Sigmoid colon (tissue), 7 donors: Measurements from ENCODE around the gene IL11. TPM values are rescaled to one million over a fixed set of nuclear protein-coding genes. Genes with fewer than 3 reads are reported as not detected.

Experiments used
- DNase-seq: peaks from one replicate; pipeline ENCODE4 v3.0.0-alpha.2; 2019
- H3K27ac ChIP-seq, 4 donors: fragments of 200-600 bp; sonication (generic); one replicate each; pipeline ENCODE4 v1.5.1; 2016 to 2019; ENCODE audit warnings: mild to moderate bottlenecking in 1 of 4
- H3K27me3 ChIP-seq, 3 donors: fragments of 200-600 bp; sonication (generic); one replicate each; pipeline ENCODE4 v1.5.1; 2019; ENCODE audit warnings: mild to moderate bottlenecking in 1 of 3
- H3K36me3 ChIP-seq, 4 donors: fragments of 200-600 bp; sonication (generic); one replicate each; pipeline ENCODE4 v1.5.1; 2016 to 2019
- H3K4me1 ChIP-seq, 4 donors: fragments of 200-600 bp; sonication (generic); one replicate each; pipeline ENCODE4 v1.5.1; 2017 to 2019
- H3K4me3 ChIP-seq, 4 donors: fragments of 200-600 bp; sonication (generic); one replicate each; pipeline ENCODE4 v1.5.1; 2017 to 2019; ENCODE audit warnings: mild to moderate bottlenecking in 2 of 4, moderate library complexity in 1 of 4
- H3K9me3 ChIP-seq, 4 donors: fragments of 200-600 bp in 3 of 4; sonication (generic) in 3 of 4; one replicate each; pipeline versions ENCODE4 v1.5.1 to v1.6.1; 2013 to 2019
- EP300 ChIP-seq, 4 donors: sonication (generic); formaldehyde crosslinking; IDR thresholded peaks; one replicate each; pipeline ENCODE4 v1.6.1; 2017; ENCODE audit warnings: antibody characterized with exemption in 4 of 4
- POLR2A ChIP-seq, 2 donors: fragments of 450-650 bp; IDR thresholded peaks; one replicate each; pipeline ENCODE4 v1.6.1; 2016; ENCODE audit warnings: antibody characterized with exemption in 2 of 2, mild to moderate bottlenecking in 2 of 2, moderate library complexity in 2 of 2
- POLR2AphosphoS5 ChIP-seq, 4 donors: sonication (generic); formaldehyde crosslinking; IDR thresholded peaks; one replicate each; pipeline ENCODE4 v1.6.1; 2017; ENCODE audit warnings: antibody characterized with exemption in 4 of 4
- WGBS, 2 donors: extraction: QIAGEN DNeasy Blood & Tissue Kit; methylation state at CpG; one replicate each; pipeline ENCODE4 v1.1.7; 2013; 5-methylcytosine and 5-hydroxymethylcytosine counted together
- intact Hi-C: fragments of 100-400 bp; cut with DNase I; formaldehyde crosslinking; loops from one replicate; pipeline ENCODE4 v1.15.1; 2023
- polyA plus RNA-seq, 3 donors: library from polyadenylated mRNA; stranded (reverse); fragments of 200-250 nt; gene quantifications; one replicate each; pipeline ENCODE4 v1.2.3, GENCODE V29; 2013
- total RNA-seq, 4 donors: library from RNA; depleted of rRNA; stranded (reverse); fragments of >200 nt; gene quantifications; one replicate each; pipeline ENCODE4 v1.1.0, GENCODE V29; 2016
- TF ChIP-seq, protein P1 (sequence below), 4 experiments: fragments of 450-650 bp in 3 of 4; fragments of 200-600 bp in 1 of 4; IDR thresholded peaks; one replicate each; pipeline ENCODE4 v1.5.1; 2016 to 2019; ENCODE audit warnings: antibody characterized with exemption in 4 of 4, mild to moderate bottlenecking in 3 of 4, moderate library complexity in 2 of 4
- donor health status: healthy with polysubstance abuse.
- donor health status: Bipolar disorder and iron deficiency.
- donor health status: healthy.

The IL11 gene
- total and polyA plus RNA-seq, 7 donors = 0.74 to 4.4 (median 0.81) TPM; not detected in 4

DNA sequence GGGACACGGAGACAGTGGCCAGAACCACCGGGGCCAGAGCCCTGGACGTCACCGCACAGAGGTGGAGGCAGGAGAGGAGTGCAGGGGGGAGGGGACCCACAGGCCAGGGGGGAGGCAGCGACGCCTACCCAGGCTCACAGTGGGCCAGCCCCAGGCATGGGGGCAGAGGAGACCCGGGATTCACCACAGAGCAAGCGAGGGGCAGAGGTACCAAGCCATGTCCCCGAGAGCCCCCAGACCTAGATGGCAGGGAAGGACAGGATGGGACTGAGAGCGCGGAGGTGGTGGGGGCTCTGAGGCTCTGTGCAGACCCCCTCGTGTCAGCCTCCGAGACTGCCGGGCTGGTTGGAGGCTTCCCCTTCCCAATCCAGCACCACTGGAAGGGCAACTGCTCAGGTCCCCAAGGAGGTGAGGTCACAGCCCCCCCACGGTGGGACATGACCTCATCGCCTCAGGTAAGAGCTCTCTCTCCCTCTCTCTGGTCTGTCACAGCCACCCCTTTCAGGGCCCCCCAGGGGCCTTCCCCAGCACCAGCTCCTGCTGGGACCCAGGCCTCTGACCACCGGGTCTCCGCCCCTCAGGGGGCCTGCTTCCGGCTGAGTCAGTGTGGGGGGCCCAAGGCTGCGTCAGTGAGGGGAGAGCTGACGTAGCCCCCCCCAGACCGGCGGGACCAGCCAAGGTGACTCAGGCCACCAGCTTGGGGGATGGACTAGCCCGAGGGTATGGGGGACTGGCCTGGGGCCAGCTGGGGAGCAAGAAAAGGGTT lies 2.2 kb upstream of the IL11 start:
- intact Hi-C loops = no loop called here
- Histone ChIP-seq H3K9me3 (no peaks in the 10 kb centered on the region), H3K27ac (no peak overlapping the region), H3K4me3 (no peak overlapping the region), H3K27me3 (peaks cover 66 to 100% (median 93%) of the 10 kb centered on the region in 3 donors), H3K4me1 (peaks cover 0 to 27% (median 24%) of the 10 kb centered on the region in 4 donors), H3K36me3 (no peaks in the 10 kb centered on the region)
- DNase-seq = no peak
- TF ChIP-seq POLR2A (IDR thresholded peaks at IDR 0.05) = no peak
- no peak for TF ChIP-seq EP300 (IDR thresholded peaks at IDR 0.05)
- WGBS, 2 donors = 29 to 41% methylated on average over 24 of the region's 24 CpGs

DNA sequence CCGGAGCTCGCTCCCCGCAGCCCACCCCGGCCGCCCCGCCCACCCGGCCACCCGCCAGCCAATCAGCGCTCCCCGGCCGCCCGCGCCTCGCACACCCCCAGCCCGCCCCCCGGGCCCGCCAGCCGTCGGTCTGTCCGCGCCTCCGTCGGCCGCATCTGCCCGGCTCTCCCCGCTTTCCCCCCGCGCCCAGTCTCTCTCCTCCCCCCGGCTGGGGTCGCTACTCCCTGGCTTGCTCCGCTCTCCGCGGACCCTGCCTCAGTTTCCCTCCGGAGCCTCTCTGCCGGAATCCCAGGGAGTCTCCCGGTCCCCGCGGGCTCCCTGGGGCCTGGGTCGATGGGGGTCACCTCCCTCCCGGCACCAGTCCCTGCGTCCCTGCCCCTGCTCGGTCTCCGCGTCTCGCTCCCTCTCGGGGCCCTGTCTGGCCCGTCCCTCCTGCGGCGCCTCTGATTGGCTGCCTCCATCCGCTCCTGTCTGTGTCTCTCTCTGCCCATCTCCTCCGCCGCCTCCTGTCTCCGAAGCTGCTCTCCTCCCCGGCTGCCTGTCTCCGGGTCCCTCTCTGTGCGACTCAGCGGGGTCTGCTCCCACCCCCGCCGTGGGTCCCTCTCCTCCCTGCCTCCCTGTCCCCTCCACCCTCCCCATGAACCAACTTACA lies 484 bp downstream of the IL11 start:
- H3K9me3 ChIP-seq = no peaks in the 10 kb centered on the region
- DNase-seq = no peak
- H3K36me3 ChIP-seq = no peaks in the 10 kb centered on the region
- peaks cover 56 to 80% (median 70%) of the 10 kb centered on the region in 3 donors for H3K27me3 ChIP-seq
- peak overlapping the region in 2 of 4 donors; percentile 37 to 38 for H3K4me3 ChIP-seq
- H3K27ac ChIP-seq = peak overlapping the region in 1 of 4 donors; percentile 28
- TF ChIP-seq POLR2AphosphoS5 (IDR thresholded peaks at IDR 0.05) (no peak), EP300 (IDR thresholded peaks at IDR 0.05) (no peak), POLR2A (IDR thresholded peaks at IDR 0.05) (no peak)
- TF ChIP-seq, protein P1, sequence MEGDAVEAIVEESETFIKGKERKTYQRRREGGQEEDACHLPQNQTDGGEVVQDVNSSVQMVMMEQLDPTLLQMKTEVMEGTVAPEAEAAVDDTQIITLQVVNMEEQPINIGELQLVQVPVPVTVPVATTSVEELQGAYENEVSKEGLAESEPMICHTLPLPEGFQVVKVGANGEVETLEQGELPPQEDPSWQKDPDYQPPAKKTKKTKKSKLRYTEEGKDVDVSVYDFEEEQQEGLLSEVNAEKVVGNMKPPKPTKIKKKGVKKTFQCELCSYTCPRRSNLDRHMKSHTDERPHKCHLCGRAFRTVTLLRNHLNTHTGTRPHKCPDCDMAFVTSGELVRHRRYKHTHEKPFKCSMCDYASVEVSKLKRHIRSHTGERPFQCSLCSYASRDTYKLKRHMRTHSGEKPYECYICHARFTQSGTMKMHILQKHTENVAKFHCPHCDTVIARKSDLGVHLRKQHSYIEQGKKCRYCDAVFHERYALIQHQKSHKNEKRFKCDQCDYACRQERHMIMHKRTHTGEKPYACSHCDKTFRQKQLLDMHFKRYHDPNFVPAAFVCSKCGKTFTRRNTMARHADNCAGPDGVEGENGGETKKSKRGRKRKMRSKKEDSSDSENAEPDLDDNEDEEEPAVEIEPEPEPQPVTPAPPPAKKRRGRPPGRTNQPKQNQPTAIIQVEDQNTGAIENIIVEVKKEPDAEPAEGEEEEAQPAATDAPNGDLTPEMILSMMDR (IDR thresholded peaks at IDR 0.05) = no peak
- 2 to 3% methylated on average over 59 of the region's 59 CpGs for WGBS, 2 donors
- intact Hi-C loops = no loop called here
- H3K4me1 ChIP-seq = peaks cover 0 to 27% (median 23%) of the 10 kb centered on the region in 4 donors

DNA sequence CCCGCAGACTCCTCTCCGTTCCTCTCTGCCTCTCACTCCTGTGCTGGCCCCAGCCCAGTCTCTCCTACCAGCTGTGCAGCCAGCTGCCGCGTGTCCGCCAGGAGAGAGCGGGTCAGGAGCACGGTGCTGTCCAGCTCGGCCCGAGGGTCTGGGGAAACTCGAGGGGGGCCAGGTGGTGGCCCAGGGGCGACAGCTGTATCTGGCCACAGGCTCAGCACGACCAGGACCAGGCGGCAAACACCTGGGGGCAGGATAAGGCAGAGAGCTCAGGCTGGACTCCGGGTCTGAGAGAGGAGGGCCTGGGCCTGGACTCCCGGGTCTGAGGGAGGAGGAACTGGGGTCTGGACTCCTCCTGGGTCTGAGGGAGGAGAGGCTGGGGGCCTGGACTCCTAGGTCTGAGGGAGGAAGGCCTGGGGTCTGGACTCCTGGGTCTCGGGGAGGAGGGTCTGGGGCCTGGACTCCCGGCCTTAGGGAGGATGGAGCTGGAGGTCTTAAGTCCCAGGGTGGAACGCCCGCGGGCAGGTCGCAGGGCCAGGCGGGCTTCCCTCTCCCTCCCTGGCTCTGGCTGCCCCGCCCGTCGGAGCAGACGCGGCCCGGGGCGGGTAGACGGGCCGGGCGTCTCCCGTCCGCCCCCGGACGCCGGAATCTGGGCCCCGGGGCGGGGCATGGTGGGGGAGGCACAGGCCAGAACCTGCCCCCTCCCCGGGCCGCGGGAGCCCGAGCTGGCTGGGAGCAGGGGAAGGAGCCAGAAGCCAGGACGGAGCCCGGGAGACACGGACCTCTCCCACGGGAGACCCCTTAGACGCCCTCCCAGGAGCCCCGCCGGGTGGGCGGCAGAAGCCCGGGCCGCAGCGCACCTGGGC lies 1.3 kb downstream of the IL11 start:
- TF ChIP-seq, protein P1 (IDR thresholded peaks at IDR 0.05) = no peak
- TF ChIP-seq POLR2A (IDR thresholded peaks at IDR 0.05) = no peak
- no peak for TF ChIP-seq EP300 (IDR thresholded peaks at IDR 0.05)
- TF ChIP-seq POLR2AphosphoS5 (IDR thresholded peaks at IDR 0.05) = no peak
- WGBS, 2 donors = 4 to 11% methylated on average over 54 of the region's 54 CpGs
- Histone ChIP-seq H3K4me3 (peak overlapping the region in 2 of 4 donors; percentile 17 to 37), H3K9me3 (no peaks in the 10 kb centered on the region), H3K4me1 (peaks cover 0 to 21% (median 18%) of the 10 kb centered on the region in 4 donors), H3K36me3 (no peaks in the 10 kb centered on the region), H3K27me3 (peaks cover 48 to 74% (median 62%) of the 10 kb centered on the region in 3 donors), H3K27ac (peak overlapping the region in 1 of 4 donors; percentile 31)
- DNase-seq = no peak
- intact Hi-C loops = no loop called here

DNA sequence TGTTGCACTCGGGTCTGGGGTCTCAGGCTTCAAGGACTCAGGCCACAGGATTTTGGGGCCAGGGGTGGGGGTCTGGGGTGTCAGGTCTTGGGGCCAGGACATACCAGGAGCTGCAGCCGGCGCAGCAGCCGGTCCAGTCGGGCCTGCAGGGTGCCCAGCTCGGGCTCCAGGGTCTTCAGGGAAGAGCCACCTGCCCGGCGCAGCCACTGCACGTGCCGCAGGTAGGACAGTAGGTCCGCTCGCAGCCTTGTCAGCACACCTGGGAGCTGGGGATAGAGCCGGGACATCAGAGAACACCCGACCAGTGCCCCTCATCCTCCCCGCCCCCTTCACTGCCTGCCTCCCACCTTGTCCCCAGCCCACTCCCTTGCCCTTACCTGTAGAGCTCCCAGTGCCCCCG lies 2.2 kb downstream of the IL11 start:
- Histone ChIP-seq H3K27me3 (peaks cover 43 to 66% (median 53%) of the 10 kb centered on the region in 3 donors), H3K4me1 (peaks cover 0 to 20% (median 17%) of the 10 kb centered on the region in 4 donors), H3K4me3 (no peak overlapping the region), H3K36me3 (no peaks in the 10 kb centered on the region), H3K27ac (peak overlapping the region in 1 of 4 donors; percentile 31), H3K9me3 (no peaks in the 10 kb centered on the region)
- 64 to 84% methylated on average over 16 of the region's 16 CpGs for WGBS, 2 donors
- no peak for DNase-seq
- intact Hi-C loops = no loop called here
- TF ChIP-seq EP300 (IDR thresholded peaks at IDR 0.05) (no peak), POLR2A (IDR thresholded peaks at IDR 0.05) (no peak), POLR2AphosphoS5 (IDR thresholded peaks at IDR 0.05) (no peak)

DNA sequence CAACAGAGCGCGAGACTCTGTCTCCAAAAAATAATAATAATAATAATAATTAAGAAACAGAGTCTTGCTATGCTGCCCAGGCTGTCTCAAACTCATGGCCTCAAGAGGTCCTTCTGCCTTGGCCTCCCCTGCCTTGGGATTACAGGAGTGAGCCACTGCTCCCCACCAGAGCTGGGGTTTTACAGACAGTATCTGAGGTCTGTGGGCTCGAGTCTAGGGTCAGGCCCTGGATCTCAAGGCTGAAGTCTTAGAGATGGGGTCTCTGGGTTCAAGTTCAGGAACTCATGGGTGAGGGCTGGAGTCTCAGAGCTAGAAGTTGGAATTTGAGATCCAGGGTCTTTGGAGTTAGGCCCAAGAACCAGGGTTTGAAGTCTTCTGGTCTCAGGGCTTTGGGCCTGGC lies 3.5 kb downstream of the IL11 start:
- 78 to 79% methylated on average over 3 of the region's 3 CpGs for WGBS, 2 donors

More for the DNA sequence above, 3.5 kb downstream of the IL11 start:
- H3K4me3 ChIP-seq = no peak overlapping the region
- H3K27ac ChIP-seq = no peak overlapping the region
- TF ChIP-seq POLR2A (IDR thresholded peaks at IDR 0.05) = no peak
- TF ChIP-seq EP300 (IDR thresholded peaks at IDR 0.05) = no peak
- TF ChIP-seq POLR2AphosphoS5 (IDR thresholded peaks at IDR 0.05) = no peak
- TF ChIP-seq, protein P1 (IDR thresholded peaks at IDR 0.05) = no peak
- peaks cover 0 to 20% (median 17%) of the 10 kb centered on the region in 4 donors for H3K4me1 ChIP-seq
- no peaks in the 10 kb centered on the region for H3K36me3 ChIP-seq
- DNase-seq = no peak
- no peaks in the 10 kb centered on the region for H3K9me3 ChIP-seq
- peaks cover 33 to 53% (median 40%) of the 10 kb centered on the region in 3 donors for H3K27me3 ChIP-seq
- intact Hi-C loops = no loop called here
